Peyer's patch (tissue), 4 donors: ENCODE results near the gene DEUP1. TPM values are rescaled to one million over a fixed set of nuclear protein-coding genes. Genes with fewer than 3 reads are reported as not detected.

Source experiments
- DNase-seq, 3 donors: peaks; one replicate each; pipeline ENCODE4 v3.0.0-alpha.2; 2017 to 2019
- H3K27ac ChIP-seq, 4 donors: fragments of 200-600 bp; sonication (generic); one replicate each; pipeline ENCODE4 v1.5.1; 2016 to 2019
- H3K27me3 ChIP-seq, 2 donors: fragments of 200-600 bp; sonication (generic); one replicate each; pipeline ENCODE4 v1.5.1; 2019
- H3K36me3 ChIP-seq, 3 donors: fragments of 200-600 bp; sonication (generic); one replicate each; pipeline ENCODE4 v1.5.1; 2016 to 2019
- H3K4me1 ChIP-seq, 4 donors: fragments of 200-600 bp; sonication (generic); one replicate each; pipeline ENCODE4 v1.5.1; 2016 to 2019
- H3K4me3 ChIP-seq, 4 donors: fragments of 200-600 bp; sonication (generic); 1 replicate in 3 of 4; 2 replicates in 1 of 4; pipeline ENCODE4 v1.5.1; 2016 to 2019; ENCODE audit warnings: mild to moderate bottlenecking in 1 of 4
- H3K9me3 ChIP-seq, 4 donors: fragments of 200-600 bp; sonication (generic); one replicate each; pipeline ENCODE4 v1.5.1; 2016 to 2019; ENCODE audit warnings: mild to moderate bottlenecking in 1 of 4
- POLR2A ChIP-seq, 2 donors: fragments of 450-650 bp; IDR thresholded peaks; one replicate each; pipeline ENCODE4 v1.5.1; 2017; ENCODE audit warnings: antibody characterized with exemption in 2 of 2, mild to moderate bottlenecking in 2 of 2, moderate library complexity in 2 of 2
- total RNA-seq, 4 donors: library from RNA; depleted of rRNA; stranded (reverse); fragments of >200 nt; gene quantifications; one replicate each; pipeline ENCODE4 v1.1.0, GENCODE V29; 2016
- TF ChIP-seq, protein P1 (sequence below), 6 experiments: fragments of 450-650 bp in 4 of 6; fragments of 200-600 bp in 2 of 6; sonication (generic) in 1 of 6; IDR thresholded peaks; one replicate each; pipeline ENCODE4 v1.5.1; 2017 to 2019; ENCODE audit warnings: antibody characterized with exemption in 6 of 6, mild to moderate bottlenecking in 3 of 6, moderate library complexity in 1 of 6

DEUP1 gene
- total RNA-seq, result not detected

GRCh38 chr11:93330446-93330984, at the start of gene DEUP1:
DEUP1 (plus strand) TSS chr11:93330742; CDS start chr11:93332260, 1,518 bp downstream.
- H3K27ac ChIP-seq, result no peak within 1 kb of the TSS
- no peaks in the 10 kb centered on the region for H3K27me3 ChIP-seq
- peaks cover 0 to 7% (median 0%) of the 10 kb centered on the region in 4 donors for H3K4me1 ChIP-seq
- DNase-seq, result peak in 2 of 3 donors; percentile 48 to 58
- peak within 1 kb of the TSS; percentile 11 to 44 (median 34) for H3K4me3 ChIP-seq
- no peaks in the 10 kb centered on the region for H3K9me3 ChIP-seq
- H3K36me3 ChIP-seq, result no peaks in the 10 kb centered on the region
- TF ChIP-seq, protein P1, sequence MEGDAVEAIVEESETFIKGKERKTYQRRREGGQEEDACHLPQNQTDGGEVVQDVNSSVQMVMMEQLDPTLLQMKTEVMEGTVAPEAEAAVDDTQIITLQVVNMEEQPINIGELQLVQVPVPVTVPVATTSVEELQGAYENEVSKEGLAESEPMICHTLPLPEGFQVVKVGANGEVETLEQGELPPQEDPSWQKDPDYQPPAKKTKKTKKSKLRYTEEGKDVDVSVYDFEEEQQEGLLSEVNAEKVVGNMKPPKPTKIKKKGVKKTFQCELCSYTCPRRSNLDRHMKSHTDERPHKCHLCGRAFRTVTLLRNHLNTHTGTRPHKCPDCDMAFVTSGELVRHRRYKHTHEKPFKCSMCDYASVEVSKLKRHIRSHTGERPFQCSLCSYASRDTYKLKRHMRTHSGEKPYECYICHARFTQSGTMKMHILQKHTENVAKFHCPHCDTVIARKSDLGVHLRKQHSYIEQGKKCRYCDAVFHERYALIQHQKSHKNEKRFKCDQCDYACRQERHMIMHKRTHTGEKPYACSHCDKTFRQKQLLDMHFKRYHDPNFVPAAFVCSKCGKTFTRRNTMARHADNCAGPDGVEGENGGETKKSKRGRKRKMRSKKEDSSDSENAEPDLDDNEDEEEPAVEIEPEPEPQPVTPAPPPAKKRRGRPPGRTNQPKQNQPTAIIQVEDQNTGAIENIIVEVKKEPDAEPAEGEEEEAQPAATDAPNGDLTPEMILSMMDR (IDR thresholded peaks at IDR 0.05), result no peak
- no peak for TF ChIP-seq POLR2A (IDR thresholded peaks at IDR 0.05)

- no peaks in the 10 kb centered on the region for H3K4me1 ChIP-seq
- TF ChIP-seq, protein P1 (IDR thresholded peaks at IDR 0.05), result no peak
- TF ChIP-seq POLR2A (IDR thresholded peaks at IDR 0.05), result no peak
These were observed 45.1 kb upstream of the DEUP1 start for GRCh38 chr11:93285430-93285829.

GRCh38 chr11:93287434-93287833, 43.1 kb upstream of the DEUP1 start:
- TF ChIP-seq, protein P1 (IDR thresholded peaks at IDR 0.05), result no peak
- TF ChIP-seq POLR2A (IDR thresholded peaks at IDR 0.05), result no peak
- Histone ChIP-seq H3K36me3 (no peaks in the 10 kb centered on the region), H3K27ac (no peak overlapping the region), H3K4me1 (no peaks in the 10 kb centered on the region), H3K4me3 (no peak overlapping the region), H3K9me3 (no peaks in the 10 kb centered on the region), H3K27me3 (no peaks in the 10 kb centered on the region)
- DNase-seq, result no peak

More at GRCh38 chr11:93285430-93285829, 45.1 kb upstream of the DEUP1 start:
- Histone ChIP-seq H3K27ac (no peak overlapping the region), H3K27me3 (no peaks in the 10 kb centered on the region), H3K9me3 (no peaks in the 10 kb centered on the region), H3K4me3 (no peak overlapping the region), H3K36me3 (no peaks in the 10 kb centered on the region)
- no peak for DNase-seq

GRCh38 chr11:93288079-93288478, 42.5 kb upstream of the DEUP1 start:
- TF ChIP-seq POLR2A (IDR thresholded peaks at IDR 0.05), result no peak
- TF ChIP-seq, protein P1 (IDR thresholded peaks at IDR 0.05), result no peak
- Histone ChIP-seq H3K4me1 (no peaks in the 10 kb centered on the region), H3K9me3 (no peaks in the 10 kb centered on the region), H3K27ac (no peak overlapping the region), H3K36me3 (no peaks in the 10 kb centered on the region), H3K4me3 (no peak overlapping the region), H3K27me3 (no peaks in the 10 kb centered on the region)
- DNase-seq, result no peak

- Histone ChIP-seq H3K4me1 (no peaks in the 10 kb centered on the region), H3K27ac (no peak overlapping the region), H3K27me3 (no peaks in the 10 kb centered on the region), H3K4me3 (no peak overlapping the region), H3K9me3 (no peaks in the 10 kb centered on the region), H3K36me3 (no peaks in the 10 kb centered on the region)
- no peak for DNase-seq
- TF ChIP-seq POLR2A (IDR thresholded peaks at IDR 0.05), result no peak
- TF ChIP-seq, protein P1 (IDR thresholded peaks at IDR 0.05), result no peak
These were observed 41.8 kb upstream of the DEUP1 start for GRCh38 chr11:93288767-93289166.
